HG03060 (cell line): ENCODE results near the gene TK1.
"Not testable (repeated sequence)": the region's sequence is repeated elsewhere in the genome, so short reads cannot be mapped to it uniquely, and the experiment has no call there.

ENCODE experiments used
- ATAC-seq: cut with Tn5 transposase; IDR thresholded peaks from one replicate; pipeline ENCODE4 v1.9.1; 2021; ENCODE audit warnings: low read depth, moderate number of reproducible peaks; ENCODE audit not compliant: unreplicated experiment

The TK1 gene

DNA sequence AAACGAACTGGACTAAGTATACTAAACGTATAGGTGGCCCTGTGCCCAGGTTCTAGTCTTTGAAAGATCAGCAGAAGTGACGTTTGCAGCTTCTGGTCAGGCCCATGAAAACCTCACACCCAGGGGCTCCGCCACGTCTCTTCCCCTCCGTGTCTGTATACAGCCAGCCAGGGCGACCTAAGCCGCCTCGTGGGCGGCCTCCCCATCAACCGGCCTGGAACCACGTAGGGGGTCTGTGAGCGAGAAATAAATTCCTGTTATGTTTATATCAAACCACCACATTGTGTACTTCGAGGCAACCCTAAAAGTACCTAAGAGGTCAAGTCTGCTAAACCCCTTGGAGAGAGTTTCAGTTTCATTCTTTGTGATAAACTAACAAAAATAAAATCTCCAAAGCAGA is 6.8 kb downstream of the TK1 start:
- ATAC-seq = no peak

DNA sequence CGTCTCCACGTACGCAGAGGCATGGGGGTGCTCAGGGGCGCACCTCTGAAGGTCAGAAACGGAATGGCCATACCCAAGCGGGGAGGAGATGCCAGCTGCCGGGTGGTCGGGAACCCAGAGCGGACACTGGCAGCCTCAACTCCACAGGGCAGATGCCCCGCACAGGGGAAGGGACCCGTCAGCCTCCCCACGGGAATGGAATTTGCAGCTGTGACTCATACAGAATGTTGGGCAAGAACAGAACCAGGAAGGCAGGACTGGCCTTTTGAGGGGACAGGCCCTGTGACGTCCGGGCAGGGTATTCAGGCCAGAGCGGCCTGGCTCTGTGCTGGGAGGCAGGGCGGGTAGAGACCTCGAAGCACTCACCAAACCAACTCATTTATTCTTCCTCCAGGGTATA is 7.5 kb downstream of the TK1 start:
- no peak for ATAC-seq

DNA sequence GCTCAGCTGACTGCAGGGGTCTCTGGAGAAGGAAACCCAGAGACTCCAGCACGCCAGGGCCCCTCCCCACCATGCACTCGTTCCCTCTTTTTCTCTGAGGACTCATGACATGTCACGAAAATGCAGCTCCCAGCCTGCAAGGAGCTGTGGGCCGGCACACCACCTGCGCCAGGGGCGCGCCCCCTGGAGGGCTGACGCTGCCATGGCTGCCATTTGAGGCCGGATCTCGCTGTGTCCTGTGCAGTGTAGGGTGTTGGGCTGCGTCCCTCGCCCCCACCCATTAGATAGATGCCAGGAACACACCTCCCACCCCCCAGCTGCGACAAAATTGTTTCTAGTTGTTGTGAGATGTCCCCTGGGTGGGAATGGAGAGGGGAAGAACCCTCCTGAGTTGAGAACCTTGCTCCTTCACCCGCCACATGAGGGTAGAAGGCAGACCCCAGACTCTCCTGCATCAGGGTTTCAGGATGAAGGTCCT is 10.3 kb downstream of the TK1 start:
- ATAC-seq = no peak

DNA sequence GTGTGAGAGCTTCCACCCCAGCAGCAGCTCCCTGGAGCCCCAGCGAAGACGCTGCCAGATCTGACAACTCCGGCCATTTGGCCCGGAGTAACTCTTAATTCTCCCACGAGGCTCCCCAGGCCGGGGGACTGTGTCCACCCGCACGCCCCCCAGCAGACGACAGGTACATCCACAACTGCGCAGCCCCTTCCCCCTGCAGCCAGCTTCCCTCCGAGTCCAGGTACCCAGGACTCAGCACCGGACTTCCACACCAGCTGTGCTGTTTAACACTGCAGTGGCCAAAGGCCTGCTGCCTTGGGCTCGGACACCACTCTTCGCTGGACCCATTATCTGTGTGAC is 11.2 kb downstream of the TK1 start:
- no peak for ATAC-seq

GRCh38 chr17:78174870-78175642 is 11.8 kb downstream of the TK1 start:
- no peak for ATAC-seq

- no peak for ATAC-seq
Measured at GRCh38 chr17:78174346-78174869, 12.4 kb downstream of the TK1 start.

DNA sequence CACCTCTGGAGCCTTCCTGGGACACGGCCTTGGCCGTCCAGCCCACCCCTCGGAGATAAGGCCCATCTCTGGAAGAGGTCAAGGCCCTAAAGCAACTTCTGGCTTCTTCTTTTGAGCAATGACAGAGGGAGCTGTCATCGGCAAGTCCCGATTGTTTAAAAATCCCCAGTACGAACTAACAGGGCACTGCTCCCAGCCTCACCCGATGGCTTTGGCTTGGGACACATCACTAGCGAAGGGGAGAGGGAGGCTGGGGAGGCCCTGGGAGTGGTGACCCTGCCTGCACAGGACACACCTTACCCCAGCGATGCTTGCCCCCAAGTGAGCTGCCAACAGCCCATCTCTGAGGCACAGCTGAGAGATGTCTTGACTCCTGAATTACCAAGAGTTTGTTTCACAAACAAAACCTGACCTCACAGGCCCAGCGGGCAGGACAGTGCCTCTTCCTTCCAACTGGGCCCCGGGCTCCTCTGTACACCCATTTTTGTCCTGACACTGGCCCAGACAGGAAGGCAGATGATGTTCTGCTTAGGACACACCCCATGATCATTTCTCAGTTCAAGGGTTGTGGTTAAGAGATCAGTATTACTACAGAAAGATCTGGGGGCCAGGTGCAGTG is 13.6 kb downstream of the TK1 start:
- no peak for ATAC-seq

GRCh38 chr17:78172249-78173051 is 14.4 kb downstream of the TK1 start:
- ATAC-seq = no peak

DNA sequence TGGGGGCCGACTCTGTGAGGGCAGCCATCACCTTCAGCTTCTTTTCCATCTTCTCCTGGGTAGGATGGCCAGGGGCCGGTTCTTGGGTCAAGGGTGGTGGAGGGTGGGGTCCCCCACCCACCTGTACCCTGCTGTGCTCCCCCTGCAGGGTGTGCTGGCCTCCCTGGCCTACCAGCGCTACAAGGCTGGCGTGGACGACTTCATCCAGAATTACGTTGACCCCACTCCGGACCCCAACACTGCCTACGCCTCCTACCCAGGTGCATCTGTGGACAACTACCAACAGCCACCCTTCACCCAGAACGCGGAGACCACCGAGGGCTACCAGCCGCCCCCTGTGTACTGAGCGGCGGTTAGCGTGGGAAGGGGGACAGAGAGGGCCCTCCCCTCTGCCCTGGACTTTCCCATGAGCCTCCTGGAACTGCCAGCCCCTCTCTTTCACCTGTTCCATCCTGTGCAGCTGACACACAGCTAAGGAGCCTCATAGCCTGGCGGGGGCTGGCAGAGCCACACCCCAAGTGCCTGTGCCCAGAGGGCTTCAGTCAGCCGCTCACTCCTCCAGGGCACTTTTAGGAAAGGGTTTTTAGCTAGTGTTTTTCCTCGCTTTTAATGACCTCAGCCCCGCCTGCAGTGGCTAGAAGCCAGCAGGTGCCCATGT is 15.1 kb downstream of the TK1 start:
- not testable (repeated sequence) for ATAC-seq

- no peak for ATAC-seq
Measured at GRCh38 chr17:78170692-78171590, 15.9 kb downstream of the TK1 start.

- no peak for ATAC-seq
Measured at GRCh38 chr17:78168903-78169793, 17.7 kb downstream of the TK1 start.

DNA sequence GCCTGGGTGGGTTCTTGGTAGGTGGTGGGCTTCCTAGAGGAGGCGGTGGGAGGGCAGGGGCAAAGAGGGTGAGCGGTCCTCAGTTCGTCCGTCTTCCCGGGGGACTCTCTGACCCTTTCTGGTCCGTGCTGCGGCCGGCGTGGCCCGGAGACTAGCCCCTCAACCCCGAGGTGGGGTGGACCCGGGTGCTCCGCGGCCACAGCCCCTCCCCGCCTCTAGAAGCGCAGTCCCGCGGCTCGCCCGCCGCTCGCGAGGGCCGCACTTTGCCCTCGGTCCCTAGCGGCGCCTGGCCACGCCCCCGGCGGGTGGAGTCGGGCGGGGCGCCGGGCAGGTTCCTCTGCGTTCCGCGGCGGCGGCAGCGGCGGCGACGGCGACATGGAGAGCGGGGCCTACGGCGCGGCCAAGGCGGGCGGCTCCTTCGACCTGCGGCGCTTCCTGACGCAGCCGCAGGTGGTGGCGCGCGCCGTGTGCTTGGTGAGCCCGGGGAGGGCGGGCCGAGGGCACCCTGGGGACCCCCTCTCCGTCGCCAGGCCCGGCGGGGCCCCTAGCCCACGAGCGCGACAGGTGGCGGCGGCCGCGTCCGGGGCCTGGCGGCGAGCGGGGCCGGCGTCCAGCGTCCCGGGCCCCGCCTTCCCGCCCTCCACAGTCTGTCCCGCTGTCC is 18.5 kb downstream of the TK1 start, which contains the start of gene SYNGR2:
TSS of gene SYNGR2 (plus strand) at position 340 of the 661 bp plus-strand sequence. CDS start at position 376, 36 bp downstream.
- ATAC-seq = no peak

- no peak for ATAC-seq
Measured at GRCh38 chr17:78166416-78166815, 20.4 kb downstream of the TK1 start.

DNA sequence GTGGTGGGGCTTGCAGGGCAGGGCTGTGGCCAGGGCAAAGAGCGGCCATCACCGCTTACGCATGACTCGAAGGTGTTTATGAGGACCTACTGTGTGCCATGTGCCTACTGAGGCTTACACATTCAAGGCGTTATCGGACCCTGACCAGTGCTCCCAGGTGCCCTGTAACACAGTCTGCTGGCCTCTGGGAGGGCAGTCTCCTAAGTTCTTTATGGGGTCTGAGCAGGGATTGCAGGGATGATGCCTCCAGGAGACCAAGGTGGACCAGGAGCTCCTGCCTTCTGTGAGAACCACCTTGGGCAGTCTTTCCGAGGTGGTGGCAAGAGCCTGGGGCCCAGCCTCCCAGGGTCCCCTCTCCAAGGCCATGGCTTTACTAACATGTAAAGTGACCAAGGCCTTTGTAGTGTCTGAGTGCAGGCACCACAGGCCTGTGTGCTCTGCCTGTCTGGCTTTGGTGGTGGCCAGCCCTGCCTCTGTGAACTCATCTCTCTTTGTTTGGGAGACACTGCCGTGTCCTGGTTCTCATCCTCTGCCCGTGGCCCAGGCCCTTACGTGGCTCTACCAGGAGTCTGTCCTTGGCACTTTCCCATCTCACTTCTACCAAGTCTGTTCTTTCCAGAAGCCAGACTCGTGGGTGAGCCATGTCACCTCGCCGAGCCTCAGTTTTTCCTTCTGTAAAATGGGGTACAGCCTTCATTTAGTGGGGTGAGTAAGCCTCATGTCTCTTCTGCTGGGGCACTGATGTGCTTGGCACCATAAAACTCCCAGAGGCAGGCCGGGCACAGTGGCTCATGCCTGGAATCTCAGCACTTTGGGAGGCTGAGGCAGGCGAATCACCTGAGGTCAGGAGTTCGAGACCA is 21.9 kb downstream of the TK1 start:
- ATAC-seq = no peak

- no peak for ATAC-seq
Measured at GRCh38 chr17:78163881-78164747, 22.7 kb downstream of the TK1 start.

GRCh38 chr17:78159575-78160158 is 27.2 kb downstream of the TK1 start:
- no peak for ATAC-seq
